Kidney (tissue), 14 donors: Measurements from ENCODE around the gene AATK. TPM values are rescaled to one million over a fixed set of nuclear protein-coding genes. Genes with fewer than 3 reads are reported as not detected.

Experiments used
- DNase-seq, 5 donors: peaks; one replicate each; pipeline ENCODE4 v3.0.0-alpha.2; 2013 to 2020
- FAIRE-seq: peaks from 2 replicates; lab custom pipeline; 2012; peaks lifted over from hg19 to GRCh38; lab: Jason Lieb, UNC
- H3K27ac ChIP-seq, 2 donors: one replicate each; pipeline ENCODE4 v1.7.0; 2013; ENCODE audit warnings: low read depth in 2 of 2, low read length in 2 of 2, inconsistent platforms in 1 of 2
- H3K27me3 ChIP-seq: one replicate; pipeline ENCODE4 v1.7.1; 2013; ENCODE audit warnings: low read length, inconsistent platforms; ENCODE audit not compliant: control insufficient read depth, insufficient read depth
- H3K36me3 ChIP-seq, 3 donors: one replicate each; pipeline versions ENCODE4 v1.7.0 to v1.7.1; 2013; ENCODE audit warnings: low read length in 3 of 3, control low read depth in 1 of 3, inconsistent platforms in 1 of 3; ENCODE audit not compliant: insufficient read depth in 3 of 3, control insufficient read depth in 2 of 3
- H3K4me1 ChIP-seq, 3 donors: one replicate each; pipeline versions ENCODE4 v1.7.0 to v1.7.1; 2013; ENCODE audit warnings: low read length in 3 of 3, inconsistent platforms in 1 of 3, low read depth in 1 of 3; ENCODE audit not compliant: control insufficient read depth in 2 of 3, insufficient read depth in 2 of 3
- H3K4me3 ChIP-seq, 3 donors: one replicate each; pipeline versions ENCODE4 v1.7.0 to v1.8.1; 2013; ENCODE audit warnings: low read length in 3 of 3, control low read depth in 1 of 3, inconsistent platforms in 1 of 3
- H3K9ac ChIP-seq, 3 donors: one replicate each; pipeline versions ENCODE4 v1.7.0 to v1.7.1; 2013; ENCODE audit warnings: low read length in 3 of 3, control low read depth in 1 of 3, inconsistent platforms in 1 of 3
- H3K9me3 ChIP-seq, 3 donors: one replicate each; pipeline versions ENCODE4 v1.7.0 to v1.7.1; 2013; ENCODE audit warnings: low read length in 3 of 3, control low read depth in 1 of 3, inconsistent platforms in 1 of 3; ENCODE audit not compliant: control insufficient read depth in 2 of 3, insufficient read depth in 1 of 3
- CTCF ChIP-seq: IDR thresholded peaks from 3 replicates; pipeline ENCODE4 v1.5.1; 2012; ENCODE audit warnings: mild to moderate bottlenecking, moderate library complexity, borderline replicate concordance; ENCODE audit not compliant: insufficient read depth; ENCODE audit errors: extremely low read depth
- intact Hi-C: fragments of 100-400 bp; cut with DNase I; formaldehyde crosslinking; loops from one replicate; pipeline ENCODE4 v1.11.1; 2022
- polyA plus RNA-seq: library from polyadenylated mRNA; stranded (reverse); fragments of 350-450 nt; fragmentation: Illumina TruSeq; extraction: RNeasy Lipid Tissue Mini Kit (QIAGEN cat#74804); gene quantifications from one replicate; pipeline ENCODE4 v1.2.3, GENCODE V29; 2014; ENCODE audit warnings: low read depth, low replicate concordance; ENCODE audit not compliant: insufficient read depth
- total RNA-seq: library from RNA; stranded (reverse); fragmentation: NEBNext Ultra II Directional; extraction: Animal tissue kit (Norgen Biotek cat#: 25700); gene quantifications from one replicate; pipeline ENCODE4 v1.2.1, GENCODE V29; 2021
- donor health status: control.
- donor health status: control.
- donor health status: control.
- donor health status: control.
- donor health status: control.
- donor health status: DM: yes; HTN: yes; CAD: no.
- donor health status: Normal renal cell carcinoma (clear cell type).

AATK gene
- total and polyA plus RNA-seq, 2 donors from 2014 or later = 0.65 to 4.2 TPM

GRCh38 chr17:81210868-81211267 lies 44.8 kb upstream of the AATK start:
- DNase-seq = no peak

GRCh38 chr17:81210466-81210865 lies 44.4 kb upstream of the AATK start:
- Histone ChIP-seq H3K4me1 (no peaks in the 10 kb centered on the region), H3K27ac (no peak overlapping the region), H3K9ac (no peak overlapping the region), H3K4me3 (no peak overlapping the region), H3K36me3 (peaks cover 0 to 3% (median 0%) of the 10 kb centered on the region in 3 donors), H3K9me3 (no peaks in the 10 kb centered on the region), H3K27me3 (no peaks in the 10 kb centered on the region)
- intact Hi-C loops = loop anchor here (10.0 kb wide), 1 partner anchor 766 kb away; no protein-coding TSS in a partner anchor
- DNase-seq (no peak), FAIRE-seq (no peak)
- TF ChIP-seq CTCF = no peak

More at GRCh38 chr17:81210868-81211267, 44.8 kb upstream of the AATK start:
- H3K27me3 ChIP-seq = no peaks in the 10 kb centered on the region
- no peaks in the 10 kb centered on the region for H3K9me3 ChIP-seq
- intact Hi-C loops = loop anchor here (10.0 kb wide), 1 partner anchor 766 kb away; no protein-coding TSS in a partner anchor
- H3K27ac ChIP-seq = no peak overlapping the region
- no peak for TF ChIP-seq CTCF
- FAIRE-seq = no peak
- H3K36me3 ChIP-seq = peaks cover 0 to 3% (median 0%) of the 10 kb centered on the region in 3 donors
- H3K4me1 ChIP-seq = no peaks in the 10 kb centered on the region
- H3K4me3 ChIP-seq = no peak overlapping the region
- H3K9ac ChIP-seq = no peak overlapping the region

- FAIRE-seq = no peak
- TF ChIP-seq CTCF = no peak
- intact Hi-C loops = no loop called here
- no peak for DNase-seq
- Histone ChIP-seq H3K36me3 (peaks cover 0 to 3% (median 0%) of the 10 kb centered on the region in 3 donors), H3K27ac (no peak overlapping the region), H3K4me3 (no peak overlapping the region), H3K4me1 (no peaks in the 10 kb centered on the region), H3K9me3 (no peaks in the 10 kb centered on the region), H3K9ac (no peak overlapping the region), H3K27me3 (no peaks in the 10 kb centered on the region)
Measured at GRCh38 chr17:81209141-81209540, 43.1 kb upstream of the AATK start.

- FAIRE-seq = no peak
Measured at GRCh38 chr17:81208651-81209050, 42.6 kb upstream of the AATK start.

More at GRCh38 chr17:81208651-81209050, 42.6 kb upstream of the AATK start:
- no peak for TF ChIP-seq CTCF
- Histone ChIP-seq H3K27ac (no peak overlapping the region), H3K9me3 (no peaks in the 10 kb centered on the region), H3K4me1 (no peaks in the 10 kb centered on the region), H3K27me3 (no peaks in the 10 kb centered on the region), H3K9ac (no peak overlapping the region), H3K4me3 (no peak overlapping the region), H3K36me3 (peaks cover 0 to 3% (median 0%) of the 10 kb centered on the region in 3 donors)
- intact Hi-C loops = no loop called here
- DNase-seq = no peak
